Measurements from ENCODE around the gene NUDT22.

NUDT22 gene

GRCh38 chr11:64229090-64229743 is 3.1 kb downstream of the NUDT22 start:
- H3K36me3 ChIP-seq (replicated peaks), result no peaks in the 10 kb centered on the region
- in situ Hi-C loops (cut with HindIII; ENCODE audit: low pct_ligation_motif_present, low sequenced_read_pairs), result no loop called here
- no peak for TF ChIP-seq CTCF (IDR thresholded peaks at IDR 0.05; ENCODE audit: low read depth, low read length, missing control alignments)
- H3K27ac ChIP-seq, result no peak overlapping the region
- H3K27me3 ChIP-seq (replicated peaks), result no peaks in the 10 kb centered on the region
- H3K4me3 ChIP-seq (ENCODE audit: low read depth, low read length), result no peak overlapping the region
- no peak for DNase-seq

- DNase-seq, result no peak
- H3K4me3 ChIP-seq (ENCODE audit: low read depth, low read length), result peak overlapping the region; percentile 74
- H3K27me3 ChIP-seq (replicated peaks), result no peaks in the 10 kb centered on the region
- in situ Hi-C loops (cut with HindIII; ENCODE audit: low pct_ligation_motif_present, low sequenced_read_pairs), result no loop called here
- no peak overlapping the region for H3K27ac ChIP-seq
- no peak for TF ChIP-seq CTCF (IDR thresholded peaks at IDR 0.05; ENCODE audit: low read depth, low read length, missing control alignments)
- H3K36me3 ChIP-seq (replicated peaks), result no peaks in the 10 kb centered on the region
Observed at GRCh38 chr11:64229744-64230170, 3.7 kb downstream of the NUDT22 start.

GRCh38 chr11:64230171-64230984 is 4.3 kb downstream of the NUDT22 start, which contains the start of gene DNAJC4:
DNAJC4 (plus strand) TSS chr11:64230548; CDS start chr11:64230855, 307 bp downstream.
- Histone ChIP-seq H3K36me3 (replicated peaks) (no peaks in the 10 kb centered on the region), H3K4me3 (ENCODE audit: low read depth, low read length) (peak within 1 kb of the TSS; percentile 74), H3K27me3 (replicated peaks) (no peaks in the 10 kb centered on the region), H3K27ac (peak within 1 kb of the TSS; percentile 4)
- TF ChIP-seq CTCF (IDR thresholded peaks at IDR 0.05; ENCODE audit: low read depth, low read length, missing control alignments), result no peak
- in situ Hi-C loops (cut with HindIII; ENCODE audit: low pct_ligation_motif_present, low sequenced_read_pairs), result no loop called here
- peak; percentile 82 for DNase-seq

- no peaks in the 10 kb centered on the region for H3K27me3 ChIP-seq (replicated peaks)
- H3K27ac ChIP-seq, result no peak overlapping the region
- no peak for DNase-seq
- peak overlapping the region; percentile 74 for H3K4me3 ChIP-seq (ENCODE audit: low read depth, low read length)
- in situ Hi-C loops (cut with HindIII; ENCODE audit: low pct_ligation_motif_present, low sequenced_read_pairs), result no loop called here
- H3K36me3 ChIP-seq (replicated peaks), result no peaks in the 10 kb centered on the region
- no peak for TF ChIP-seq CTCF (IDR thresholded peaks at IDR 0.05; ENCODE audit: low read depth, low read length, missing control alignments)
Observed at GRCh38 chr11:64230985-64231365, 4.9 kb downstream of the NUDT22 start.

GRCh38 chr11:64231546-64231945 is 5.5 kb downstream of the NUDT22 start:
- DNase-seq, result no peak
- no peak overlapping the region for H3K27ac ChIP-seq
- TF ChIP-seq CTCF (IDR thresholded peaks at IDR 0.05; ENCODE audit: low read depth, low read length, missing control alignments), result no peak
- in situ Hi-C loops (cut with HindIII; ENCODE audit: low pct_ligation_motif_present, low sequenced_read_pairs), result no loop called here
- H3K27me3 ChIP-seq (replicated peaks), result no peaks in the 10 kb centered on the region
- H3K4me3 ChIP-seq (ENCODE audit: low read depth, low read length), result no peak overlapping the region
- H3K36me3 ChIP-seq (replicated peaks), result no peaks in the 10 kb centered on the region

Data from brain microvascular endothelial cell (primary cell).